GM21529 (cell line): Measurements from ENCODE around the gene CYRIA.

ENCODE experiments used
- ATAC-seq: cut with Tn5 transposase; IDR thresholded peaks from one replicate; pipeline ENCODE4 v1.9.1; 2021; ENCODE audit not compliant: unreplicated experiment

CYRIA gene

DNA sequence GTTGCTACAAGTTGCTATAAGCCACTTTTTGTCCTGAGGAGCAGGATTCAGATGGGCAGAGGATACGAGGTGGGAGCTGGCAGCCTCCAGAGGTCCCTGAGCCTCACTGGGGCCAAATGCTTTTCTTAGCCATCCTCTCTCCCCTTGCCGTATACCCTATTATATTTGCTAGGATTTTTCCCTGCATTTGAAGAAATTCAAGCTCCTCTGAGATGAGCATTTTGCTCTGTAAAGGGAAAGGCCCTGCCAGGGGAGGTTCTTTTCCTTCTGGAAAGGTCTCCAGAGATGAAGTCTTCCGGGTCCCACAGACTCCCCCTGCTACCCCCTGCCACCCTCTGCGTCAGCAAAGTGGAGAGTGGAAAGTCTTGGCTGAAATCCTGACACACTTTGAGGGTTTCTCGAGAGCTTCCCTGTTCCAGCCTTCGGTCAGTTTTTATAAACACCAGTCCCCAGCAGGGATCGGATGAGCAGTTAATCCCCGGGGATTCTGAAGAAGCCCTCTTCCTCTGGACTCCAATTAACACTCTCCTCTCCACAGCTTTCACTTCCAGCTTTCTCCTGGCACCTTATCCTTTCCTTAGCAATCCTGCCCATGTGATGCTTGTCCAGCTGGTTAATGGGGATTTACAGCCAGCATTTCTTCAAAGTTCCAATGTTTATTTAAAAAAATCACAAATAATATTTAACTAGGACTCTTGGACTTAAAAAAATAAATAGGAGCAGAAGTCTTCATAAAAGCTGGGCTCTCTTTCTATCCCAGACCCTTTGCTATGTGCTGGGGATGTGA lies 13.1 kb downstream of the CYRIA start:
- no peak for ATAC-seq

DNA sequence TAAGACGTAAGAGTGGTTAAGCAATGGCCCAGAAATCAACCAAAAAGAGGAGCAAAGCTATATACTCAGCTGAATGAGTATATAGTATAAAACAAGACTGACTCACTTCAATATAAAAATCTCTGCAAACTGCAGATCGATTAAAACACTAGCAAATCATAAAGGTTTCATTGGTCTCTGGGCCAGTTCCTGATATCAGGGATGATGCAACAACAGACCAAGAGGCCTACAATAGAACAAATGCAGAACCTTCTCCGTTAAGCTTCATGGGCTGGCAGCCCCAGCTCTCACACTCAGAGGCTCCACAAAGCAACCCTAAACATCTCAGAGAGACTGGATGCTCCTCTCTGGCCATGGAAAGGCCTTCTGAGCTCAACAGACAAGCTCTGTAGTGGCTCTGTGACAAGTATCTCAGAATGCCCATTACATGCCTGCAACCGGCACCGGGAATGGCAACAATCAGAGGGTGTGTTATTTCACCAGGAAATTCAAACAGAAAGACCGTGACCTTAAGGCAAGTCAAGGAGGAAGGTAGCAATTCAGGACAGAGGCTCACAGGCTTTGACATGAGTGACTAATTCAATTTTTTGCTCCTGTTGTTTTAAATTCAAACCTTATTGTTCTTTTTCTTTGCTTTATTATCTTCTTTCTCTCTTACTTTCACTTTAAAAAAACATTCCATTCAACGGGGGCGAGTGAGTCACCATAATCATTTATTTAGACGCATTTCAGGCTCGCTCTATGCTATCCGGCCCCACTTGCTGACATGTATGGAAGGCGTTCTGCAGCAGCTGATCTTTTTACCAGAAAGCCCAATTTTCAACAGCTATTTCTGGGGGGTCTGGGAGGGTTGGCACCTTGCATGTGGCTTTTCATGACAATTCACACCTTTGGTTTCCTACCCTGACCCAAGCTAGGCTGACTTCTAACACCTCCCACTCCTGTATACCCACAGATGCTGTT lies 15.1 kb downstream of the CYRIA start:
- no peak for ATAC-seq

GRCh38 chr2:16649353-16650286 lies 16.0 kb downstream of the CYRIA start:
- peak; percentile 38 for ATAC-seq

DNA sequence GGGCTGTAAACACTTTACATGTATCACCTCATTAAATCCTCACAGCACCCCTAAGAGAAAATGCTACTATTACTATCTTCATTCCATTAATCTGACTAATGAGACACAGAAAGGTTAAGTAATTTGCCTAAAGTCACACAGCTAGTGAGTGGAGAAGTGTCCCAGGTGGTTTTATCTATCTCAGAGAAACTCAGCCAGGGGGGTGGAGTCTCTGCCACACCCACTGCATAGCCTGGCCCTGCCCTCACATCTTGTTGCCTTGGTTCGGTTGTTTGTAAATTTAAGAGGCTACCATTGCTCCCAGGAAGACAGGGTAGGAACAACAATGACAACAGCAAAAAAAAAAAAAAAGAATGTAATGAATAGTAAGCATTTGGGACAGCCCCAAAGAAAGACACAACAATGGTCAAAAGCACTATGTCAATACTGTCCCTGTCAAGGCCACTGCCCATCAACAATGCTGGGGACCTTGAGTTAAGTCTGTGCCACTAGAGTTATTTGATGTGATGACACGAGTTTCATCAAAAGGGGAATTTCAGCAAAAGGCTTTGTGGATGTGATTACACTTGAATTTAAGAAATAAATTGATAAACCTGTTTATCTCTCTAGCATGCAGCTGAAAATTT lies 17.5 kb downstream of the CYRIA start:
- no peak for ATAC-seq

GRCh38 chr2:16645775-16646559 lies 19.7 kb downstream of the CYRIA start:
- ATAC-seq = no peak

DNA sequence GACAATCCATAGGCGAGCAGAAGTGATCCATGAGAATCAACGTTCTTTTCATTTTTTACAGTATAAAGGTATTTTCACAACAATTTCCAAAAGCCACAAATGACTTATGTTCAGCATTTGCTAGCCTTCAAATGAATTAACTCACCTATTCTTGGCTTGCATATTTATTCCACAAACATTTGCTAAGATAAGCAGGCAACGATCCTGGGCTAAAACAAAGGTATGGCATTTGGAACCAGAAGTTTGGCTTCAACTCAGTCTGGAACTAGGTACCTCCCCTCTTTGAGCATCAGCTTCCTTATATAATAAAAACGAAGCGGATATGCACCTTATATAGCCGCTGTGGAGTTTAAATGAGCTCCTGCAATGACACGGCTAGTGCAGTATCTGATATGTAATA lies 20.5 kb downstream of the CYRIA start:
- no peak for ATAC-seq

GRCh38 chr2:16644221-16644925 lies 21.3 kb downstream of the CYRIA start:
- no peak for ATAC-seq

GRCh38 chr2:16643099-16643498 lies 22.5 kb downstream of the CYRIA start:
- no peak for ATAC-seq

- no peak for ATAC-seq
Observed at GRCh38 chr2:16642088-16642487, 23.5 kb downstream of the CYRIA start.

DNA sequence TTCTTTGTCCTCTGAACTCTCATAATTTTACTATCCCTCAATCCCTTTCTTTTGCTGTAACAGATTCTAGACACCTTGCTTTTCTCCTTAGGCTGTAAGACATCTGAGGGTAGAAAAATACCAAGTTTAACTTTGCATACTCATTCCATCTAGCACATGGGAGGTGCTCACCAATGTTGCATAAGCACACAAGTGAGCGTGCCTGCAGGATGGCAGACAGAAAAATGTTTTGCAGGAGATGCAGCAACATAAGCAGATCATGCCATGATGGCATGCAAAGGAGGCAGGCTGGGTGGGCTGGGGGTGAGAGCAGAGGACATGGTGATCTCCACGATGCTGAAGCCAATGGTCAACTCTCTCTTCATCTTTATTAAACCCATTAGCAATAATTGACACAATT lies 24.1 kb downstream of the CYRIA start:
- ATAC-seq = no peak

DNA sequence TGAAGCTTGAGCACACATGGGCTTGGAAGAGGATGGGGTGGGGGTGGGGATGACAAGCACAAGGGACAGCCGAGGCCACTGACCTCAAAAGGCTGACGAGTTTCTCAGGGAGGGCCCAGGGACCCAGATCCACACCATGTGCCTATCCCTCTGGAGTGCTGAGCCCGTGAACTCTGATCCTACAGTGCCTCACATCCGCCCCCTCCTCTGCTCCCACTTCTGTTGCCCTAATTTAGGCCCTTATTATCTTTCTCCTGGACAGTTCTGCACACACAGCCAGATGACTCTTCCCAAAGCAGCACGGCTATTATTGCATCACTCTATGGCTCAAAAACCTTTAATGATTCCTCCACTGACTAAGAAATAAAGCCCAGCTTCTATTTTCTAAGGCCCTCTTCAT lies 24.8 kb downstream of the CYRIA start:
- no peak for ATAC-seq

GRCh38 chr2:16640001-16640700 lies 25.5 kb downstream of the CYRIA start:
- no peak for ATAC-seq

GRCh38 chr2:16639431-16639830 lies 26.2 kb downstream of the CYRIA start:
- no peak for ATAC-seq

- ATAC-seq = no peak
Observed at GRCh38 chr2:16638946-16639345, 26.7 kb downstream of the CYRIA start.

DNA sequence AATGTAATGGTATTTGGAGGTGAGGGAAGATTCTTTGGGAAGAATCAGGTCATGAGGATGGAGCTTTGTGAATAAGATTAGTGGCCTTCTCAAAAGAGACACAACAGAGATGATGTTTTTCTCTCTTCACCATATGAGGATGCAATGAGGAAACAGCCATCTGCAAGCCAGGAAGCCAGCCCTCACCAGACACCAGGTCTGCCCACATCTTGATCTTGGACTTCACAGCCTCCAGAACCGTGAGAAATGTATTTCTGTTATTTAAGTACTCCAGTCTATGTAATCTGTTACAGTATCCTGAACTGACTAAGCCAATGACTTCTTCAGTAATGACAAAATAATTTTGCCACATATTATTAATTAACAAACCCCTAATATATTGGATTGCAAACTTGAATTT lies 28.3 kb downstream of the CYRIA start:
- no peak for ATAC-seq

DNA sequence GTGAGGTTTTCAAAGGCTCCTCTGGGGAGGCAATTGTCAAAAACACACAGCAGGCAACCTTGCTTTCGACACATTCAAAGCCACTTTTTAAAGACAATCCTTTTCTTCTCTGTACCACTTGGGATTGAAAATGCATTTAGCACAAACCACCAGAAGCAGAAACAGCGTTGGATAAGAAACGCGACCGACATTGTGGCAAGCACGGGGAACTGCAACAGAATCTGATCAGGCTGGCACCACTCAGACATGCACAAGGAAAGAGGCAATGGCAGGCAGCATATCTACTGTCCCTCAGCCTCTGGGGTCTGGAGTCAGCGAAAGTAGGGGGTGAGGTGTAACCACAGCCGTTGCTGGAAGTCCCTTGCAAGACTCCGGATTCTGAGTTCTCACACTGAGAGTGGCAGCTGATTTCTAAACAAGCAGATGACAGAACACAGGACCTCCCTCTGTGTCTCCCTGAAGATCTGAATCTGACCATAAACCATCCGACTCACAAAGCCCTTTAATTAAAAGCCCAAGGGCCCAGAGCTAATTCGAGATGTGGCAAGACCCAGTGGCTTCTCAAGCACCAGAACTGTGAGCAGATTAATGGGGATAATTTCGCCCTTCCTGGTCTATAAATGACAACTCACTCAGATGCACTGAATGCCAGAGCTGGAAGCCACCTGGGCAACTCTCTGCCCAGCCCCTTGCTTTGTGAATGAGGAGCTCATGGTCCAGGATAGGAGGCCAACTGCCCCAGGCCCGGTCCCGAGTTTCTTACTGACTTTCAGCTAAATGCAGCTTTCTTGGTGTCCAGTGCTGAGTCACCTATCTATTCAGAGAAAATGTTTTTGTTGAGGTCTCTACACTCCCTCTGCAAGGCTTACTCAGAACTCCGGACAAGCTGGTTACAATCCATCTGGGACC lies 29.6 kb downstream of the CYRIA start:
- no peak for ATAC-seq

DNA sequence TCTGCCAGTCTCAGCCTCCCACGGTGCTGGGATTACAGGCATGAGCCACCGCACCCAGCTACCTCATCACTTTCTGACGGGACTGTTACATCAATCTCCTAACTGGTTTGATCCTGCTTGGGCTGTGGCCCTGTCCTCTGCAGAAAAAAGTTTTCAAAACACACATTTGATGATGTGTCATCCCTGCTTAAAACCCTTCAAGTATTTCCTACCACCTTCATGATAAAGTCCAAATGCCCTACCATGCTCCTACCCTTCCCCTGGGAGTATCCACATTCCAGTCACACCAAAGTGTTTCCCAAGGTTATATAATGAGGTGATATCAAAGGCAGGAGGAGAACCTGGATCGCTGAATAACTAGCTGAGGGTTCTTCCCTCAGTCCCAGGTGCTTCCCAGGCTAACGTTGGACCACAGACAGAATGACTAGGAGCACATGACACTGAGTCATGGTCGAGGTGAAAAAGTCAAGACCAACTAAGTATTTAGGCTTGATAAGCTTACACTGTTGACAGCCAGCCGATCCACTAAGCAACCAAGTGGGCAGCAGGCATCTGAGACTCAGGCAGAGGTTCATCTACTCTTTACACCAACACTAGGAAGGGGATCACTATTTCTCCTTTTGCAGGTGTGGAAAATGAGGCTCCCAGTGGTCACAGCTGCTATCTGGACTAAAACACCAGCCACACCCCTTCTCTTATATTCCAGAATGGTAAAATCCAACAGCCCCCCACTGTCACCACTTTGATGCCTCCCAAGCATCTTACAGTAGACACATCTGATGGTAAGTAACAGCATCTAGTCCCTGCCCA lies 31.8 kb downstream of the CYRIA start:
- ATAC-seq = no peak
